ENCODE data around the gene FN1.

- TF ChIP-seq CTCF (IDR thresholded peaks at IDR 0.05) (no peak), EZH2 (IDR thresholded peaks at IDR 0.05; ENCODE audit: borderline replicate concordance, insufficient read depth, low read depth, low read length, poor library complexity, severe bottlenecking) (no peak)
These were observed 58.6 kb downstream of the FN1 start for GRCh38 chr2:215377283-215377682.
